IMR-90 (cell line): ENCODE measurements around the gene NLRX1. TPM values are rescaled to one million over a fixed set of nuclear protein-coding genes. Genes with fewer than 3 reads are reported as not detected.
A peak's percentile ranks its signal among the peaks of the same experiment; 100 is the strongest.

Experiments used
- ATAC-seq: fragments of 200-7000 bp; cut with Tn5 transposase; 2 replicates; pipeline ENCODE4 v1.9.1; 2020; ENCODE audit warnings: low read depth, mild to moderate bottlenecking, moderate library complexity
- BruUV-seq: library from RNA; stranded (reverse); fragments of 400-500 nt; replicated peaks from 2 replicates; lab custom pipeline; 2021; lab: Mats Ljungman, UMichigan
- CTCF ChIA-PET: fragments of 300-600 bp; formaldehyde crosslinking; extraction: SDS; loops from one replicate; lab custom pipeline; 2021; ENCODE audit warnings: antibody characterized with exemption; lab: Yijun Ruan, JAX
- POLR2A ChIA-PET: fragments of 300-600 bp; sonication (Branson Sonifier 250); formaldehyde crosslinking; loops from one replicate; lab custom pipeline; 2022; ENCODE audit warnings: antibody characterized with exemption; ENCODE audit not compliant: unreplicated experiment; lab: Charles Lee
- DNase-seq: peaks from one replicate; pipeline ENCODE4 v3.0.0; 2013
- H2AFZ ChIP-seq: replicated peaks from 2 replicates; pipeline ENCODE3; 2013; ENCODE audit warnings: low read length, mild to moderate bottlenecking; ENCODE audit not compliant: poor library complexity
- H2AK5ac ChIP-seq: 2 replicates; pipeline ENCODE4 v1.6.1; 2013; ENCODE audit warnings: low read depth, low read length, inconsistent platforms
- H2AK9ac ChIP-seq: replicated peaks from 2 replicates; pipeline ENCODE3; 2013; ENCODE audit warnings: mild to moderate bottlenecking, low read depth, low read length, moderate library complexity; ENCODE audit not compliant: poor library complexity
- H2BK120ac ChIP-seq: 2 replicates; pipeline ENCODE4 v1.6.1; 2013; ENCODE audit warnings: low read depth, low read length, inconsistent platforms
- H2BK15ac ChIP-seq: 3 replicates; pipeline ENCODE4 v1.6.1; 2013; ENCODE audit warnings: low read depth, low read length, inconsistent platforms
- H2BK20ac ChIP-seq: 2 replicates; pipeline ENCODE4 v1.6.1; 2013; ENCODE audit warnings: low read depth, mild to moderate bottlenecking, inconsistent platforms, low read length, moderate library complexity
- H2BK5ac ChIP-seq: 2 replicates; pipeline ENCODE4 v1.6.1; 2013; ENCODE audit warnings: mild to moderate bottlenecking, low read depth, low read length, inconsistent platforms; ENCODE audit not compliant: poor library complexity, severe bottlenecking
- H3K14ac ChIP-seq: replicated peaks from 2 replicates; pipeline ENCODE4 v1.6.1; 2013; ENCODE audit warnings: low read depth, low read length, inconsistent platforms
- H3K18ac ChIP-seq: 2 replicates; pipeline ENCODE4 v1.6.1; 2013; ENCODE audit warnings: low read depth, low read length, control low read depth
- H3K23ac ChIP-seq: 2 replicates; pipeline ENCODE4 v1.6.1; 2013; ENCODE audit warnings: low read depth, low read length, inconsistent platforms
- H3K27ac ChIP-seq: 2 replicates; pipeline ENCODE4 v1.5.1; 2013; ENCODE audit warnings: mild to moderate bottlenecking, control low read depth, low read length; ENCODE audit not compliant: insufficient read depth
- H3K27me3 ChIP-seq: 2 replicates; pipeline ENCODE4 v1.6.1; 2013; ENCODE audit warnings: low read length; ENCODE audit not compliant: control insufficient read depth, insufficient read depth
- H3K36me3 ChIP-seq: 2 replicates; pipeline ENCODE4 v1.6.1; 2013; ENCODE audit warnings: low read length, mixed read lengths; ENCODE audit not compliant: control insufficient read depth, insufficient read depth
- H3K4ac ChIP-seq: 2 replicates; pipeline ENCODE4 v1.6.1; 2013; ENCODE audit warnings: low read depth, low read length, inconsistent platforms
- H3K4me1 ChIP-seq: 2 replicates; pipeline ENCODE4 v1.6.1; 2013; ENCODE audit warnings: low read length, mixed read lengths; ENCODE audit not compliant: control insufficient read depth, insufficient read depth
- H3K4me2 ChIP-seq: 2 replicates; pipeline ENCODE4 v1.6.1; 2013; ENCODE audit warnings: low read depth, mild to moderate bottlenecking, control low read depth, low read length, moderate library complexity
- H3K4me3 ChIP-seq: 2 replicates; pipeline ENCODE4 v1.5.1; 2013; ENCODE audit warnings: low read depth, mild to moderate bottlenecking, control low read depth, low read length, moderate library complexity; ENCODE audit not compliant: insufficient read depth
- H3K56ac ChIP-seq: 2 replicates; pipeline ENCODE4 v1.6.1; 2013; ENCODE audit warnings: low read length, inconsistent platforms; ENCODE audit not compliant: insufficient read depth; ENCODE audit errors: extremely low read depth
- H3K79me1 ChIP-seq, 2 experiments: 2 replicates each; pipeline ENCODE4 v1.6.1; 2013; ENCODE audit warnings: low read length in 2 of 2, inconsistent platforms in 1 of 2, low read depth in 1 of 2
- H3K9ac ChIP-seq: 2 replicates; pipeline ENCODE4 v1.6.1; 2013; ENCODE audit warnings: low read depth, low read length, control low read depth
- H3K9me1 ChIP-seq: 2 replicates; pipeline ENCODE4 v1.6.1; 2013; ENCODE audit warnings: low read length, inconsistent platforms; ENCODE audit not compliant: insufficient read depth
- H3K9me3 ChIP-seq: 2 replicates; pipeline ENCODE4 v1.6.1; 2013; ENCODE audit warnings: low read length; ENCODE audit not compliant: control insufficient read depth, insufficient read depth
- H4K20me1 ChIP-seq: 2 replicates; pipeline ENCODE4 v1.6.1; 2013; ENCODE audit warnings: low read length, inconsistent platforms; ENCODE audit not compliant: insufficient read depth
- H4K5ac ChIP-seq: 2 replicates; pipeline ENCODE4 v1.6.1; 2013; ENCODE audit warnings: mild to moderate bottlenecking, low read depth, low read length, control low read depth
- H4K8ac ChIP-seq, 2 experiments: 2 replicates each; pipeline ENCODE4 v1.6.1; 2013; ENCODE audit warnings: low read depth in 2 of 2, low read length in 2 of 2, control low read depth in 1 of 2, inconsistent platforms in 1 of 2
- H4K91ac ChIP-seq: 2 replicates; pipeline ENCODE4 v1.6.1; 2013; ENCODE audit warnings: low read depth, low read length, inconsistent platforms; ENCODE audit not compliant: insufficient read depth
- RFX5 ChIP-seq: IDR thresholded peaks from 2 replicates; pipeline ENCODE4 v1.8.0; 2012; ENCODE audit warnings: low read depth, mild to moderate bottlenecking, low read length, moderate library complexity
- WGBS, 2 experiments: methylation state at CpG; one replicate each; pipeline versions ENCODE4 v1.1.5 to v1.1.7; 2013; ENCODE audit warnings: missing lambda C conversion rate in 2 of 2; ENCODE audit not compliant: insufficient read length in 1 of 2; ENCODE audit errors: extremely low coverage in 2 of 2; 5-methylcytosine and 5-hydroxymethylcytosine counted together
- dilution Hi-C: fragments of 300-500 bp; cut with HindIII; formaldehyde crosslinking; loops from one replicate; pipeline ENCODE4 v1.14.3; 2018; ENCODE audit warnings: low sequenced_read_pairs; ENCODE audit not compliant: unreplicated experiment
- in situ Hi-C: fragments of 300-500 bp; cut with MboI; formaldehyde crosslinking; loops from 3 replicates; pipeline ENCODE4 v1.14.3; 2019; ENCODE audit warnings: low sequenced_read_pairs, inconsistent platforms, mixed read lengths
- intact Hi-C: fragments of 100-400 bp; cut with micrococcal nuclease; formaldehyde crosslinking; loops from 2 replicates; pipeline ENCODE4 v1.10.0; 2022
- polyA plus RNA-seq, 3 experiments: library from polyadenylated mRNA; depleted of rRNA; stranded (reverse); fragments of >200 nt; gene quantifications; 2 replicates each; pipeline ENCODE4 v1.2.3, GENCODE V29; 2012; ENCODE audit warnings: low replicate concordance in 1 of 3
- total RNA-seq: library from RNA; depleted of rRNA; stranded (reverse); fragments of >200 nt; gene quantifications from 2 replicates; pipeline ENCODE4 v1.2.3, GENCODE V29; 2012
- TF ChIP-seq, protein P1 (sequence below): conservative IDR thresholded peaks from 2 replicates; pipeline ENCODE4 v1.5.1; 2012; ENCODE audit warnings: mild to moderate bottlenecking, low read depth, low read length, improper control_type of control experiment

NLRX1 gene
- total and polyA plus RNA-seq, 2 of the 4 experiments (the other 2 are of a cell fraction) = 3.0 to 4.9 TPM

DNA sequence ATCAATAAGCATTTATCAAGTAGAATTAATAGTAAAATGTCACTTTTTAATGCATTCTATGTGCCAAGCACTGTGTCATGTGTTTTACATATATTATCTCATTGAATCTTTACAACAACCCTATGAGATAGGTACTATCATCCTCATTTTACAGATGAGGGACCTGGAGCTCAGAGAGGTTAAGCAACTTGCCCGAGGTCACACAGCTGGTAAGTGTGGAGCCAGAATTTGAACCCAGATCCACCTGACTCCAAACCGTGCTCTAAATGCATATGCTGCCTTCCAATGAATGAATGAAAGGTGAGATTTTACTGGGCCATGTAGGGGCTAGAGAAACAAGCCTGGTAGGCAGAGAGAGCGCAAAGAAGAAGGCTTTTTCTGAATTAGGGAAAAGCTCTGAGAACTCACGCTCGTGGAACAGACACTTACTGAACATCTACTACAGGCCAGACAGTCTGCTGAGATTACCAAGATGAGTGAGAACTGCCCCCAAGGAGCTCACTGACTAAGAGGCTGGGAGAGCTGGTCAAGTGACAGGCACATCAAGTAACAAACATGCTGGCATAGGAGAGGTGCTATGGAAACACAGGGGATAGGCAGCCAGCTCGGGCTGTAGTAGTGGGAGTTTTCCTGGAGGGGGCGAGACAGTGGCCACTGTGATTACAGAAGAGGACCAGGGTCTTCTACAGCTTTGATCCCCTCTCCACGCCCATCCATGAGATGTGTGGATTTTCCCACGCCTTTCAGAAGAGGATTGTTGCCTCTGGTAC, 15.3 kb upstream of the NLRX1 start:
- H4K91ac ChIP-seq = no peak overlapping the region
- ChIA-PET CTCF (no interaction called here), POLR2A (no interaction called here)
- no peak overlapping the region for H3K4ac ChIP-seq
- dilution Hi-C loops = no loop called here
- no peak overlapping the region for H2BK5ac ChIP-seq
- no peak overlapping the region for H3K27ac ChIP-seq
- H4K8ac ChIP-seq = no peak overlapping the region
- H3K23ac ChIP-seq = no peak overlapping the region
- H2BK20ac ChIP-seq = no peak overlapping the region
- H2BK120ac ChIP-seq = no peak overlapping the region
- H2AK5ac ChIP-seq = no peak overlapping the region
- peaks cover 48% of the 10 kb centered on the region for H3K27me3 ChIP-seq
- BruUV-seq = no TSS peak
- H3K14ac ChIP-seq = no peak overlapping the region
- no peaks in the 10 kb centered on the region for H3K9me1 ChIP-seq
- H3K4me2 ChIP-seq = no peak overlapping the region
- H2AK9ac ChIP-seq = no peak overlapping the region
- no peak overlapping the region for H3K56ac ChIP-seq
- H3K4me1 ChIP-seq = 0 out of 2 replicates have a peak, but pooled peaks cover 2% of the 10 kb centered on the region
- ATAC-seq = no peak
- H4K5ac ChIP-seq = no peak overlapping the region
- H3K4me3 ChIP-seq = no peak overlapping the region
- no peak overlapping the region for H3K9ac ChIP-seq
- TF ChIP-seq, protein P1, sequence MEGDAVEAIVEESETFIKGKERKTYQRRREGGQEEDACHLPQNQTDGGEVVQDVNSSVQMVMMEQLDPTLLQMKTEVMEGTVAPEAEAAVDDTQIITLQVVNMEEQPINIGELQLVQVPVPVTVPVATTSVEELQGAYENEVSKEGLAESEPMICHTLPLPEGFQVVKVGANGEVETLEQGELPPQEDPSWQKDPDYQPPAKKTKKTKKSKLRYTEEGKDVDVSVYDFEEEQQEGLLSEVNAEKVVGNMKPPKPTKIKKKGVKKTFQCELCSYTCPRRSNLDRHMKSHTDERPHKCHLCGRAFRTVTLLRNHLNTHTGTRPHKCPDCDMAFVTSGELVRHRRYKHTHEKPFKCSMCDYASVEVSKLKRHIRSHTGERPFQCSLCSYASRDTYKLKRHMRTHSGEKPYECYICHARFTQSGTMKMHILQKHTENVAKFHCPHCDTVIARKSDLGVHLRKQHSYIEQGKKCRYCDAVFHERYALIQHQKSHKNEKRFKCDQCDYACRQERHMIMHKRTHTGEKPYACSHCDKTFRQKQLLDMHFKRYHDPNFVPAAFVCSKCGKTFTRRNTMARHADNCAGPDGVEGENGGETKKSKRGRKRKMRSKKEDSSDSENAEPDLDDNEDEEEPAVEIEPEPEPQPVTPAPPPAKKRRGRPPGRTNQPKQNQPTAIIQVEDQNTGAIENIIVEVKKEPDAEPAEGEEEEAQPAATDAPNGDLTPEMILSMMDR = 0 out of 2 replicates have a peak, but pooled peaks have one; percentile 4
- TF ChIP-seq RFX5 = no peak
- no peak overlapping the region for H2AFZ ChIP-seq
- H2BK15ac ChIP-seq = no peak overlapping the region
- H4K20me1 ChIP-seq = no peaks in the 10 kb centered on the region
- in situ Hi-C loops = no loop called here
- intact Hi-C loops = no loop called here
- H3K9me3 ChIP-seq = no peaks in the 10 kb centered on the region
- no peaks in the 10 kb centered on the region for H3K79me1 ChIP-seq
- no peak for DNase-seq
- no peaks in the 10 kb centered on the region for H3K36me3 ChIP-seq
- H3K18ac ChIP-seq = no peak overlapping the region
- WGBS, 2 experiments = 80% methylated on average over 1 of the region's 9 CpGs; no CpG with 5 or more reads in 1 of the 2 experiments
